Hepatocyte (in vitro differentiated cells): Measurements from ENCODE around the gene VWA2. TPM values are rescaled to one million over a fixed set of nuclear protein-coding genes. Genes with fewer than 3 reads are reported as not detected.

Source experiments
- DNase-seq: peaks from one replicate; pipeline ENCODE4 v3.0.0-alpha.2; 2016; ENCODE audit warnings: low spot score
- H2AFZ ChIP-seq: fragments of 200-600 bp; sonication (generic); 2 replicates; pipeline ENCODE4 v1.6.0; 2016; ENCODE audit warnings: antibody characterized with exemption, mild to moderate bottlenecking
- H3K27ac ChIP-seq: fragments of 200-600 bp; sonication (generic); 2 replicates; pipeline ENCODE4 v1.5.1; 2016; ENCODE audit warnings: mild to moderate bottlenecking
- H3K27me3 ChIP-seq: fragments of 200-600 bp; sonication (generic); 2 replicates; pipeline ENCODE4 v1.6.1; 2016
- H3K36me3 ChIP-seq: fragments of 200-600 bp; sonication (generic); replicated peaks from 2 replicates; pipeline ENCODE4 v1.5.1; 2016; ENCODE audit warnings: low read depth; ENCODE audit not compliant: insufficient read depth
- H3K4me1 ChIP-seq: fragments of 200-600 bp; sonication (generic); 2 replicates; pipeline ENCODE4 v1.5.1; 2016; ENCODE audit warnings: mild to moderate bottlenecking, moderate library complexity; ENCODE audit not compliant: insufficient read depth
- H3K4me2 ChIP-seq: fragments of 200-600 bp; sonication (generic); 2 replicates; pipeline ENCODE4 v1.6.0; 2016
- H3K4me3 ChIP-seq: fragments of 200-600 bp; sonication (generic); 2 replicates; pipeline ENCODE4 v1.5.1; 2016; ENCODE audit warnings: mild to moderate bottlenecking
- H3K79me2 ChIP-seq: fragments of 200-600 bp; sonication (generic); 2 replicates; pipeline ENCODE4 v1.6.0; 2017; ENCODE audit warnings: mild to moderate bottlenecking
- H3K9me2 ChIP-seq: fragments of 200-600 bp; sonication (generic); replicated peaks from 2 replicates; pipeline ENCODE4 v1.6.0; 2017; ENCODE audit warnings: mild to moderate bottlenecking; ENCODE audit not compliant: insufficient read depth
- H3K9me3 ChIP-seq: fragments of 200-600 bp; sonication (generic); 2 replicates; pipeline ENCODE4 v1.5.1; 2016; ENCODE audit warnings: low read depth, mild to moderate bottlenecking
- H4K20me1 ChIP-seq: fragments of 200-600 bp; sonication (generic); 2 replicates; pipeline ENCODE4 v1.6.0; 2016; ENCODE audit warnings: mild to moderate bottlenecking; ENCODE audit not compliant: insufficient read depth, poor library complexity, severe bottlenecking
- EZH2 ChIP-seq: fragments of 200-600 bp; sonication (generic); IDR thresholded peaks from 2 replicates; pipeline ENCODE4 v1.6.1; 2016; ENCODE audit warnings: antibody characterized with exemption, mild to moderate bottlenecking, borderline replicate concordance
- EZH2phosphoT487 ChIP-seq: fragments of 200-600 bp; sonication (generic); IDR thresholded peaks from one replicate; pipeline ENCODE4 v1.6.1; 2018; ENCODE audit warnings: antibody characterized with exemption, mild to moderate bottlenecking, low read depth, moderate library complexity; ENCODE audit not compliant: unreplicated experiment, severe bottlenecking
- WGBS: methylation state at CpG from one replicate; pipeline ENCODE4 v1.1.6; 2016; ENCODE audit warnings: low lambda C conversion rate; ENCODE audit errors: missing lambda C conversion rate; 5-methylcytosine and 5-hydroxymethylcytosine counted together
- polyA plus RNA-seq: library from polyadenylated mRNA; unstranded; fragments of >200 nt; fragmentation: Nextera tagmentation; extraction: Ambion mirVana; gene quantifications from 2 replicates; pipeline ENCODE4 v1.2.1, GENCODE V29; 2016
- total RNA-seq: library from RNA; depleted of rRNA; stranded (reverse); fragments of >200 nt; gene quantifications from 2 replicates; pipeline ENCODE4 v1.2.3, GENCODE V29; 2014
- TF ChIP-seq, protein P1 (sequence below): fragments of 200-600 bp; sonication (generic); IDR thresholded peaks from 2 replicates; pipeline ENCODE4 v1.5.1; 2016; ENCODE audit warnings: antibody characterized with exemption, mild to moderate bottlenecking; ENCODE audit not compliant: poor library complexity

Gene VWA2
- total and polyA plus RNA-seq, 2 experiments from 2014 or later = 6.3 to 12.3 TPM

DNA sequence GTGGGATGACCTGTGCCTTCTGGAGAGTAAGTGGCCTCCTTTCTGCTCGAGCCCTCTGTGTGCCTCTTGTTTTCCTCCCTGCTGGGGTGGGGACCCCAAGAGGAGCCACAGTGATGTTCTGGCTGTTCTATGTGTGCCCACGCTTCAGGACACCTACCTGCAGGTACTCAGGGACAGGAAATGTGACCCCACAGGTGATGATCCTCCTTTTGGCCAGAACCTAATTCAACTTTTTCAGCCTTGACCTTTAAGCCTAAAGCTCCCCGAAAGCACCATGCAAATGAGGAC is 70.3 kb downstream of the VWA2 start:
- Histone ChIP-seq H3K36me3 (no peaks in the 10 kb centered on the region), H3K4me3 (no peak overlapping the region), H3K9me2 (no peaks in the 10 kb centered on the region), H3K79me2 (no peaks in the 10 kb centered on the region), H3K4me1 (peaks cover 7% of the 10 kb centered on the region), H3K27me3 (no peaks in the 10 kb centered on the region), H3K4me2 (no peak overlapping the region), H4K20me1 (no peaks in the 10 kb centered on the region), H3K9me3 (no peaks in the 10 kb centered on the region), H2AFZ (no peak overlapping the region), H3K27ac (no peak overlapping the region)
- no peak for TF ChIP-seq EZH2phosphoT487
- no peak for TF ChIP-seq EZH2
- TF ChIP-seq, protein P1, sequence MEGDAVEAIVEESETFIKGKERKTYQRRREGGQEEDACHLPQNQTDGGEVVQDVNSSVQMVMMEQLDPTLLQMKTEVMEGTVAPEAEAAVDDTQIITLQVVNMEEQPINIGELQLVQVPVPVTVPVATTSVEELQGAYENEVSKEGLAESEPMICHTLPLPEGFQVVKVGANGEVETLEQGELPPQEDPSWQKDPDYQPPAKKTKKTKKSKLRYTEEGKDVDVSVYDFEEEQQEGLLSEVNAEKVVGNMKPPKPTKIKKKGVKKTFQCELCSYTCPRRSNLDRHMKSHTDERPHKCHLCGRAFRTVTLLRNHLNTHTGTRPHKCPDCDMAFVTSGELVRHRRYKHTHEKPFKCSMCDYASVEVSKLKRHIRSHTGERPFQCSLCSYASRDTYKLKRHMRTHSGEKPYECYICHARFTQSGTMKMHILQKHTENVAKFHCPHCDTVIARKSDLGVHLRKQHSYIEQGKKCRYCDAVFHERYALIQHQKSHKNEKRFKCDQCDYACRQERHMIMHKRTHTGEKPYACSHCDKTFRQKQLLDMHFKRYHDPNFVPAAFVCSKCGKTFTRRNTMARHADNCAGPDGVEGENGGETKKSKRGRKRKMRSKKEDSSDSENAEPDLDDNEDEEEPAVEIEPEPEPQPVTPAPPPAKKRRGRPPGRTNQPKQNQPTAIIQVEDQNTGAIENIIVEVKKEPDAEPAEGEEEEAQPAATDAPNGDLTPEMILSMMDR = no peak
- WGBS = 74% methylated on average over 3 of the region's 3 CpGs
- no peak for DNase-seq

DNA sequence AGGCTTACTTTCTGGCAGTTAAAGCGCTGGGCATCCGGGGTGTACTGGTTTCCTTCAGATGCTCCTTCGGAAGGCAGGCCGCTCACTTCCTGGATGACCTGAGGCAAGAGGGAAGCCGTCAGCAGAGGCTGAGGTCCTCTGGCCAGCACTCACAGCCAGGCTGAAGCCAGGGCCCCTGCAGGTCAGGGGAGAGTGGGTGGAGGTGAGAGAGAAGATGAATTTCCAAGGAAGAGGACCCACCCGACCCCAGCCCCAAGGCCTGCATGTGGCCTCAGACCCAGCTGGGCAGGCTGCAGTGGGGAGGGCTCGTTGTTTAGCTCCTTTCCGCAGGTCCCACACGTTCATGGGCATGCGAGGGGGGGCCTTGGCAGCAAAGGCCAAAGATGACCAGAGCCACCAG is 71.3 kb downstream of the VWA2 start:
- H3K9me2 ChIP-seq = no peaks in the 10 kb centered on the region
- no peaks in the 10 kb centered on the region for H3K9me3 ChIP-seq
- no peak overlapping the region for H3K4me3 ChIP-seq
- H3K27ac ChIP-seq = no peak overlapping the region
- no peaks in the 10 kb centered on the region for H3K4me1 ChIP-seq
- no peaks in the 10 kb centered on the region for H4K20me1 ChIP-seq
- no peak for TF ChIP-seq EZH2
- TF ChIP-seq EZH2phosphoT487 = no peak
- TF ChIP-seq, protein P1 = no peak
- no peaks in the 10 kb centered on the region for H3K27me3 ChIP-seq
- no peak overlapping the region for H3K4me2 ChIP-seq
- no peaks in the 10 kb centered on the region for H3K36me3 ChIP-seq
- no peaks in the 10 kb centered on the region for H3K79me2 ChIP-seq
- DNase-seq = no peak
- H2AFZ ChIP-seq = no peak overlapping the region
- WGBS = 71% methylated on average over 10 of the region's 10 CpGs

DNA sequence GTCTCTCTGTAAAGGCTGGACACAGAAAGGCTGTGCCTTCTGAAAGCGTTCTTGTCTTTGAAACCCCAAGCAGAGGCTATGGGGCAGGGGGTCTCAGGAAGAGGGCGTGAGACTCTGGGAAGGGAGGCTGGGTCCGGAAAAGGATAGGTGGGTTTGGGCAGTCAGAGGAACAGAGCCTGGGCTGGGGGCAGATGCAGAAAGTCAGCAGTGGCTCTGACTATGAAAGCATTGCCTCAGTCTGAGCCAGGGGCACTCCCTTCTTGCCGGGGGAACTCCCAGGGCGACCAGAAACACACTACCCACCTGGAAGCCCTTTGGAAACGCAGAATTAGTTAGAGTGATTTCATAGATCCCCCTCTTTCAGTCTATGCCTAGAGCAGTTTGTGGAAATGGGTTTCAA is 72.0 kb downstream of the VWA2 start:
- H4K20me1 ChIP-seq = no peaks in the 10 kb centered on the region
- H3K9me2 ChIP-seq = no peaks in the 10 kb centered on the region
- H3K79me2 ChIP-seq = no peaks in the 10 kb centered on the region
- no peaks in the 10 kb centered on the region for H3K4me1 ChIP-seq
- no peaks in the 10 kb centered on the region for H3K27me3 ChIP-seq
- no peak overlapping the region for H2AFZ ChIP-seq
- DNase-seq = no peak
- H3K27ac ChIP-seq = no peak overlapping the region
- H3K9me3 ChIP-seq = no peaks in the 10 kb centered on the region
- H3K36me3 ChIP-seq = no peaks in the 10 kb centered on the region
- WGBS = 89% methylated on average over 6 of the region's 6 CpGs
- no peak overlapping the region for H3K4me2 ChIP-seq
- no peak overlapping the region for H3K4me3 ChIP-seq
- no peak for TF ChIP-seq EZH2phosphoT487
- no peak for TF ChIP-seq EZH2
- TF ChIP-seq, protein P1 = no peak

DNA sequence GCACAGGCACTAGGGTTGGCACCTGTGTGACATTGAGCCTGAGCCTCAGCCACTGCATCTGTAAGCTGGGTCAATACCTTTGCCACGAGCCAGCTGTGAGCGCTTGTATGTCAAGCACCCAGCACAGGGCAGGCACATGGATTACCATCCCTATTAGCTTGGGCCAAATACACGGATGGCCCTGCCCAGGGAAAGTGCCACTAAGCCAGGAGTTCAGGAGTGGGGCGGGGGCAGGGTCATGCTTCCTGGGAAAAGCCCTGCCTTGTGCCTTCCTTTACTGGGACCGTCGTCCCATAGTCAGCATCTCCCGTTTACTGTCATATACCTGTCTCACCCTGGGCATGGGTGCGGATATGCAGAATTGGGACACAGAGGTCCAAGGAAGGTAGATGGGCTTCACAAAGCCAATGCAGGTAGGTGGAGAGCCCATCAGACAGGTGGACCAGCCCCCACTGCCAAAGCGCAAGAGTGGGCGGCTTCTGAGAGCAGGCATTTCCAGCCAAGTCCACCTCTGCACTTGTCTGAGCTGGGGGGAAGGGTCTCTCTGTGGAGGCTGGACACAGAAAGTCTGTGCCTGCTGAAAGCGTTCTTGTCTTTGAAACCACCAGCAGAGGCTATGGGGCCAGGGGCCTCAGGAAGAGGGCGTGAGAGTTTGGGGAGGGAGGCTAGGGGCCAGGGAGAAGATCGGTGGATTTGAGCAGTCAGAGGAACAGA is 72.6 kb downstream of the VWA2 start:
- no peak overlapping the region for H2AFZ ChIP-seq
- no peaks in the 10 kb centered on the region for H3K4me1 ChIP-seq
- no peaks in the 10 kb centered on the region for H3K79me2 ChIP-seq
- no peaks in the 10 kb centered on the region for H3K27me3 ChIP-seq
- 89% methylated on average over 13 of the region's 13 CpGs for WGBS
- DNase-seq = no peak
- no peak overlapping the region for H3K4me3 ChIP-seq
- no peaks in the 10 kb centered on the region for H3K9me3 ChIP-seq
- TF ChIP-seq EZH2 = no peak
- no peaks in the 10 kb centered on the region for H4K20me1 ChIP-seq
- no peaks in the 10 kb centered on the region for H3K36me3 ChIP-seq
- H3K27ac ChIP-seq = no peak overlapping the region
- H3K4me2 ChIP-seq = no peak overlapping the region
- H3K9me2 ChIP-seq = no peaks in the 10 kb centered on the region
